Ecto neural progenitor cell (in vitro differentiated cells): ENCODE results near the gene ODR4.
"Not testable (repeated sequence)": the region's sequence is repeated elsewhere in the genome, so short reads cannot be mapped to it uniquely, and the experiment has no call there.

Experiments used
- DNase-seq: peaks from one replicate; pipeline ENCODE4 v3.0.0-alpha.2; 2018; ENCODE audit warnings: low spot score

ODR4 gene

DNA sequence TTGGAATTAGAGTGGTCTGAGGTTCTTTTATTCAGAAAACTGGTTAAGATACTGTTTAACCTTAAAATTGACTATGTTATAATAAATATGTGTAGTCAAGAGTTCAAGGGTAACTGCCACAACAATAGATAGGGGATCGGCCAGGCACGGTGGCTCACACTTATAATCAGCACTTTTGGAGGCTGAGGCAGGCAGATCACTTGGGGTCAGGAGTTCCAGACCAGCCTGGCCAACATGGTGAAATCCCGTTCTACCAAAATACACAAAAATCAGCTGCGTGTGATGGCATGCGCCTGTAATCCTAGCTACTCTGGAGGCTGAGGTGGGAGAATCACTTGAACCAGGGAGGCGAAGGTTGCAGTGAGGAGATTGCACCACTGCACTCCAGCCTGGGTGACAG is 45.8 kb downstream of the ODR4 start:
- DNase-seq, result no peak

DNA sequence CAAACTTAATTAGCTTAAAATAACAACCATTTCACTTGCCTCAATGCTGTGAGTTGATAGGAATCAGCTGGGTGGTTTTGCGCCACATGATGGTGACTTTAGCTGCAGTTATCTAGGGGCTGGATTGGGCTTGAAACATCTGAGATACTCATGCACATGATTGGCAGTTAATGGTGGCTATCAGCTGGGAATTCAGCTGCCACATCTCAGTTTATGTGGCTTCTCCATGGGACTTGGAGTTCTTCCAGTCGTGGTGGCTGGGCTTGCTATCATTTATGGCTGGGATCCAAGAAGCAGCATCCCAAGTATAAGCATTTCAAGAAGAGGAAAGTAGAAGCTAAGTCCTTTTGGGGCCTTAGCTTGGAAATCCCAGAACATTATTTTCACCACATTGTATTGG is 48.9 kb downstream of the ODR4 start:
- DNase-seq, result no peak

GRCh38 chr1:186426118-186426517 is 50.5 kb downstream of the ODR4 start:
- DNase-seq, result no peak

DNA sequence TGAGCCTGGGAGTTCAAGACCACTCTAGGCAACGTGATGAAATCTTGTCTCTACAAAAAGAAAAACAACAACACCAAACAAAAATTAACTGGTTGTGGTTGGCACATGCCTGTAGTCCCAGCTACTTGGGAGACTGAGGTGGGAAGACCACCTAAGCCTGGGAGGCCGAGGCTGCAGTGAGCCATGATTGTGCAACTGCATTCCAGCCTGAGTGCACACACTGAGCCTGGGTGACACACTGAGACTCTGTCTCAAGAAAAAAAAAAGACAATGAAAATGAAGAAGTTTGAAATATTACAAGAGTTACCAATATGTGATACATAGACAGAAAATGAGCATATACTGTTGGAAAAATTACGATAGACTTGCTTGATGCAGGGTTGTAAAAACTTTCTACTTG is 53.4 kb downstream of the ODR4 start:
- DNase-seq, result no peak

DNA sequence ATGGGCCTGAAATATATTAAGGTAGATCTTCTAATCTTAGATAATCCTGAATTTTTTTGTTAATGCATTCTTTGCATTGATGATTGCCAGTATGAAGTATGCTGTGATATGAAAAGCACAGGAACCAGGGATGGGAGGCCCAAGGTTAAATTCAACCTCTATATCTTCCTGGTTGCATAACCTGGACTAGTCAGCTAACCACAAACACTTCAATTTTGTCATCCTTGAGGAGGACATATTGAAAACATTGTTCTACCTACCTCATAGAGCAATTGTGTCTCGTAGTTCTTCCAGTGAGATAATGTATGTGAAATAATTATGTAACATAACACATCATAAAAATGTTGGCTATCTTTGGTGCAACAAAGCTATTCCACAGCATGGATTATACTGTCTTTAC is 59.7 kb downstream of the ODR4 start:
- no peak for DNase-seq

GRCh38 chr1:186438567-186438966 is 62.9 kb downstream of the ODR4 start:
- no peak for DNase-seq

- DNase-seq, result no peak
Measured at GRCh38 chr1:186440584-186440983, 64.9 kb downstream of the ODR4 start.

DNA sequence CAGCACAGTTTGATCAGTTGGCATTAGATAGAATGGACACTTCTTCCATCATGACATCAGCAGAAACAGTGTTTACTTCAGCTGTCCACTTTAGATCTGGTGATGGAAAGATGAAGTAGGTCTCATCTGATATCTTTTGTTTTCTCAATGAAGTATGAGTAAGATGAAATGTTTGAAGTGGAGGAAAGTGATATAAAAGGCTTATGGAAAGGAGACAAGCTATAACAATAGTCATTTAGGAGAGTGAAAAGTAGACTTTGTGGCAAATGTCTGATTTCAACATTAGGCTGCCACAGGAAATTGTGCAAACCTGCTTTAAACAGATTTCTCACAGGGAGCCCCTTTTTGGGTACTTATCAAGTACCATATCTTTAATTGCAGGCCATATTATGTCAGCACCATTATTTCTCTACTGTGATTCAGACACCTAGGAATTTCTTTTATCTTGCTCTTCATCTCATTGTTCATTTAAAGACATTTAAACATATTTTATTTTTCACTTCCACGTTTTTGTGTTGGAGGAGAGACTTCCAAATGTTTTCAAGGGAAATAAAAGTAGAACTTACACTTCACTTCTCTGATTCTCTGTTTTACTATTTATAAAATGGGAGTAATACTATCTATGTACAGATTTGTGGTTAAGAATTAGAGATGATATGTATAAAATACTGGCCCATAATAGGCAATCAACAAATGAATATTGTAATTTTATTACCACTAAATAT is 67.2 kb downstream of the ODR4 start:
- DNase-seq, result no peak

- no peak for DNase-seq
Measured at GRCh38 chr1:186443638-186444037, 68.0 kb downstream of the ODR4 start.

GRCh38 chr1:186446152-186446551 is 70.5 kb downstream of the ODR4 start:
- DNase-seq, result no peak

DNA sequence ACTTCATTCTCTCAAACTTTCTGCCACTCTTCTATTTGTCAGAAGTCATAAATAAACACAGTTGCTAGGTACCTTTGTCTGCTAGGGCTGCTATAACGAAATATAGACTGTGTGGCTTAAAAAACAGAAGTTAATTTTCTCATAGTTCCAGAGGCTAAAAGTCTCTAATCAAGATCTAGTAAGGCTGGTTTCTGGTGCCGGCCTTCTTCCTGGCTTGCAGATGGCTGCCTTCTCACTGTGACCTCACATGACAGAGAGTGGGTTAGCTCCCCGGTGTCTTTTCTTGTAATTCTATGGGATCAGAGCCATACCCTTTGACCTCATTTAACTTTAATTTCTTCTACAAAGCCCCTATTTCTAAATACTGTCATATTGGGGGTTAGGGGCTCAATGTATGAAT is 79.3 kb downstream of the ODR4 start:
- DNase-seq, result no peak

DNA sequence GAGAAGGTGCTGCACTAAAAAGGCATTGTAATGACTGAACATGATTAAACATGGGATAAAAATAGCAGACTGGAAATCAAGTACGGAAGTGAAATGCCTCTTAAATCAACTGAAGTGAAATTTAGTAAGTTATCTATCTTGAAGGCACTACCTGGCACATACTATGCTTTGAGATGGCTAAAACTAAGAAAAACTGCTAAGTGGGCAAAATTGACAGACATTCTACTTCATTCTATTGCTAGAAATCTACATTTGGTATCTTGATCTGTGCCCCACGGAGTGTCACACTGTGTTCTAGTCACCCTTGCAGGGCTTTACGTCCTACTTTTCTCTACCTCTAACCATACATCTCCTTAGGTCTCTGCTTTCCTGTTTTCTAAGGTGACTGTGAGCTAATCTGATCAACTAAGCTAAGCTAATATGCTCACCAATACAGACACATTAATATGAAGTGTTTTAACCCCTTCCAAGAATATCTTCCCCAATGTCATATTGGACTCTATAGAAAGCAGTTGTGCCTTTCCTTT is 81.2 kb downstream of the ODR4 start:
- DNase-seq, result no peak

- not testable (repeated sequence) for DNase-seq
Measured at GRCh38 chr1:186459161-186459560, 83.5 kb downstream of the ODR4 start.

DNA sequence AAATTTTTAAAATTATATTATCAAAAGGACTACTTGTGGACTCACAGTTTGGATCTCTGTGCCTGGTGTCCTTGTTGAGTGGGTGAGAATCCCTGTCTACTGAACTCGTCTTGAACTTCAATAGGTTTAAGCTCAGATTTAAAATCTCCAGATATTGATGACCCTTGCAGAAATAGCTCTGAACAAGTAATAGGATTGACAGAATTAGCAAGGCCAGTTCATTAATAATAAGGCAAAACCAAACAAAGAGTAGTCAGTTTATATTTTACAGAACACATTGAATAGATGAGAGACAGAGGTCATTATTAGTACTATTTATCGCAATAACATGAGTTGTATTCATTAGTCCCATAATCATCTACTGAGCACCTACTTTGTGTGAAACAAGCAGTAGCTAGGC is 85.4 kb downstream of the ODR4 start, which contains the start of gene PDC:
Gene PDC (minus strand): TSS at position 101 of the 400 bp plus-strand sequence. CDS start 11,655 bp downstream, outside the sequence.
- no peak for DNase-seq

DNA sequence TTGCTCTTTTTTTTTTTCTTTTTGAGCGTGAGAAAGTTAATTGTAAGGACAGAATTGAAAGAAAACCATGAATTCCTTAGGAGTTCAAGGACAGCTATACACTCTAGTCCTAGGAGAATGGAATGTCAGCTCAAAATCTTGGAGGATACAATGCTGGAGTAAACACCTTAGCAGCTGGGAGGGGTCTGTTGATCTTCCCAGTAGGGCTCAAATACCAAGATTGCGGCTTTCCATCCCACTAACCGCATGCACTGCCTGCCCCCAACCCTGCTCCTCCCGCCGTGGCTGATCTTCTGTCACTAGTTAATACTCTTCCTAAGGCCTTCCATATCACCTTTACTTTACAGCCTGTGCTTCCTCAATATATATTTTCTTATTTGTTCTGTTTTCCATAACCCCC is 87.9 kb downstream of the ODR4 start:
- no peak for DNase-seq

- DNase-seq, result no peak
Measured at GRCh38 chr1:186463926-186464325, 88.3 kb downstream of the ODR4 start.

DNA sequence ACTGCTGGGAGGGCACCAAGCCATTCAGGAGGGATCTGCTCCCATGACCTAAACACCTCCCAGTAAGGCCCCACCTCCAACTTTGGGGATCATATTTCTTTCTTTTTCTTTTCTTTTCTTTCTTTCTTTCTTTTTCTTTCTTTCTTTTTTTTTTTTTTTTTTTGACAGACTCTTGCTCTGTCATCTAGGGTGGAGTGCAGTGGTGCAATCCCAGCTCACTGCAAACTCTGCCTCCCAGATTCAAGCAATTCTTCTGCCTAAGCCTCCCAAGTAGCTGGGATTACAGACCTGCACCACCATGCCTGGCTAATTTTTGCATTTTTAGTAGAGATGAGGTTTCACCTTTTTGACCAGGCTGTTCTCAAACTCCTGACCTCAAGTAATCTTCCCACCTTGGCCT is 89.9 kb downstream of the ODR4 start:
- DNase-seq, result not testable (repeated sequence)

DNA sequence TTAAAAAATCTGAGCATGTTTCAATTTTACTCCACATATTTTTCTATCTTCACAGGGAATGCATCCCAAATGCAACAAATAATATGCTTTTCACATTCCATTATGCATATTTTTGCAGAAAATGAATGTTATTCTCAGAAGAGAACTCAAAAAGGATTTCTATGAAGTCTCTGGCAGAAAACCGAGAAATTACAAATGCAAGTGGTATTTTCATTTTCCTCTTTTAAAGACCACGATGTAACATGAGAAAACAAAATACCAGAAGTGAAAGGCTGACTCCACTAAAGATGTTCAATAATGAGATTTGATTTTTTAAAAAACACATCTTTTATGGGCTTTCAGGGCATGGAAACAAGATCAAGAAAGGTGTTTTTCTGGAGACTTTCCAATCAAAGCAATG is 90.3 kb downstream of the ODR4 start:
- no peak for DNase-seq
